A673 (cell line): ENCODE results near the gene PPIG. TPM values are rescaled to one million over a fixed set of nuclear protein-coding genes. Genes with fewer than 3 reads are reported as not detected.
"Not testable (repeated sequence)": the region's sequence is repeated elsewhere in the genome, so short reads cannot be mapped to it uniquely, and the experiment has no call there.

Experiments
- BruUV-seq: library from RNA; stranded (reverse); fragments of 400-500 nt; replicated peaks from 2 replicates; lab custom pipeline; 2021; lab: Mats Ljungman, UMichigan
- CTCF ChIA-PET: fragments of 300-600 bp; sonication (Branson Sonifier 250); formaldehyde crosslinking; loops from one replicate; lab custom pipeline; 2022; ENCODE audit warnings: antibody characterized with exemption; lab: Charles Lee
- POLR2A ChIA-PET: fragments of 300-600 bp; sonication (Branson Sonifier 250); formaldehyde crosslinking; loops from one replicate; lab custom pipeline; 2022; ENCODE audit warnings: antibody characterized with exemption; ENCODE audit not compliant: low non-redundant PET; lab: Charles Lee
- DNase-seq: peaks from one replicate; pipeline ENCODE4 v3.0.0-alpha.2; 2015; ENCODE audit warnings: low spot score
- H3K27ac ChIP-seq: fragments of 200-600 bp; sonication (generic); 2 replicates; pipeline ENCODE4 v1.5.1; 2016; ENCODE audit warnings: mixed run types, low read depth, mild to moderate bottlenecking, mixed read lengths, antibody characterized with exemption, low read length; ENCODE audit not compliant: poor library complexity, severe bottlenecking
- H3K27me3 ChIP-seq: fragments of 200-600 bp; sonication (generic); replicated peaks from 2 replicates; pipeline ENCODE4 v1.6.1; 2017; ENCODE audit warnings: mixed run types, low read depth, mild to moderate bottlenecking, mixed read lengths, antibody characterized with exemption, low read length; ENCODE audit not compliant: insufficient read depth, poor library complexity
- H3K36me3 ChIP-seq: fragments of 200-600 bp; sonication (generic); 2 replicates; pipeline ENCODE4 v1.6.1; 2016; ENCODE audit warnings: mixed run types, mild to moderate bottlenecking, mixed read lengths, antibody characterized with exemption, low read length; ENCODE audit not compliant: insufficient read depth, poor library complexity, severe bottlenecking
- H3K4me1 ChIP-seq: fragments of 200-600 bp; sonication (generic); 2 replicates; pipeline ENCODE4 v1.6.1; 2017; ENCODE audit warnings: mixed run types, mild to moderate bottlenecking, mixed read lengths, antibody characterized with exemption, low read length; ENCODE audit not compliant: insufficient read depth, poor library complexity, severe bottlenecking
- H3K4me3 ChIP-seq: fragments of 200-600 bp; sonication (generic); 2 replicates; pipeline ENCODE4 v1.5.1; 2016; ENCODE audit warnings: low read depth, mixed run types, mild to moderate bottlenecking, mixed read lengths, low read length; ENCODE audit not compliant: poor library complexity, severe bottlenecking
- H3K9me3 ChIP-seq: fragments of 200-600 bp; sonication (generic); 2 replicates; pipeline ENCODE4 v1.6.1; 2016; ENCODE audit warnings: mixed run types, low read depth, mild to moderate bottlenecking, mixed read lengths, antibody characterized with exemption, low read length; ENCODE audit not compliant: poor library complexity, severe bottlenecking
- EZH2 ChIP-seq: fragments of 200-600 bp; sonication (generic); IDR thresholded peaks from 2 replicates; pipeline ENCODE4 v1.6.1; 2017; ENCODE audit warnings: borderline replicate concordance, low read depth, mild to moderate bottlenecking, mixed read lengths, antibody characterized with exemption, low read length; ENCODE audit not compliant: poor library complexity, severe bottlenecking
- intact Hi-C: fragments of 100-400 bp; cut with micrococcal nuclease; formaldehyde crosslinking; loops from one replicate; pipeline ENCODE4 v1.10.0; 2022; ENCODE audit not compliant: unreplicated experiment
- total RNA-seq: library from RNA; stranded (reverse); gene quantifications from 2 replicates; pipeline ENCODE4 v1.2.3, GENCODE V29; 2021
- TF ChIP-seq, protein P1 (sequence below): fragments of 300-800, 200-600 bp; sonication (generic); conservative IDR thresholded peaks from 2 replicates; pipeline ENCODE4 v1.5.1; 2017; ENCODE audit warnings: low read depth, mild to moderate bottlenecking, antibody characterized with exemption, low read length, moderate library complexity, mixed read lengths

Gene PPIG
- total RNA-seq, 1 experiment from 2014 or later = 69.8 TPM

DNA sequence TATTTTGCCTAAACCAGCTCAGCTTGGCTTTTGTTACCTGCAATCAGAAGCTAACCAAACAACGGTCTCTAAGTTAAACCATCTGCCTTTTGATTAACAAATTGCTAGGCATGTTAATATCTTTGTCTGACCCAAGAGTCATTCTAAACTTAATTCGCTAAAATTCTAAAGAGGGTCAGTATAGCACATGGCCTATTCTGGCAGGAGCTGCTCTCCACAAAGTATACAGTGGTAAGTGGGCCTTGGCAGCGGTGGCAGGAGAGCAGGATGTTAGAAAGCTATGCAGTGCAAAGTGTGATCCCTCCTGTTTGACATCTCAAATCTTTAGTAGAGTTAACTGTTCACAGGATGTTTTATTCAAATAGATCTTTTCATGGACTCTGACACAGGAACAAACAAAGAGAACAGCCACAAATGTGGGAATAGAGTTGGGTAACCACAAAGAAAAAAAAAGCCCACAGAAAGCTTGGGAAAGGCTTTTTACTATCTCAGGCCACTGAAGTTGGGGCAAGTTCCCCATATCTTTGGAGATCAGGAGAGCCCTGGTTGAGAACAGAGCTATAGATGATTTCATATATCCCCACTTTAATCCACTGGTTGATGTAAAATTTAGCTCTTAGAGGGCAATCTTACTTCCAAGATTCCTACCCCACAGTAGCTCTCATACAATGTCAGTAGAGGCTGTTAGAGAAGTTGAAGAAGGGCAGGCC is 99.4 kb downstream of the PPIG start:
- no TSS peak for BruUV-seq
- H3K4me1 ChIP-seq = no peaks in the 10 kb centered on the region
- H3K27ac ChIP-seq = no peak overlapping the region
- ChIA-PET POLR2A (no interaction called here), CTCF (no interaction called here)
- no peaks in the 10 kb centered on the region for H3K27me3 ChIP-seq
- H3K36me3 ChIP-seq = no peaks in the 10 kb centered on the region
- TF ChIP-seq EZH2 = no peak
- TF ChIP-seq, protein P1, sequence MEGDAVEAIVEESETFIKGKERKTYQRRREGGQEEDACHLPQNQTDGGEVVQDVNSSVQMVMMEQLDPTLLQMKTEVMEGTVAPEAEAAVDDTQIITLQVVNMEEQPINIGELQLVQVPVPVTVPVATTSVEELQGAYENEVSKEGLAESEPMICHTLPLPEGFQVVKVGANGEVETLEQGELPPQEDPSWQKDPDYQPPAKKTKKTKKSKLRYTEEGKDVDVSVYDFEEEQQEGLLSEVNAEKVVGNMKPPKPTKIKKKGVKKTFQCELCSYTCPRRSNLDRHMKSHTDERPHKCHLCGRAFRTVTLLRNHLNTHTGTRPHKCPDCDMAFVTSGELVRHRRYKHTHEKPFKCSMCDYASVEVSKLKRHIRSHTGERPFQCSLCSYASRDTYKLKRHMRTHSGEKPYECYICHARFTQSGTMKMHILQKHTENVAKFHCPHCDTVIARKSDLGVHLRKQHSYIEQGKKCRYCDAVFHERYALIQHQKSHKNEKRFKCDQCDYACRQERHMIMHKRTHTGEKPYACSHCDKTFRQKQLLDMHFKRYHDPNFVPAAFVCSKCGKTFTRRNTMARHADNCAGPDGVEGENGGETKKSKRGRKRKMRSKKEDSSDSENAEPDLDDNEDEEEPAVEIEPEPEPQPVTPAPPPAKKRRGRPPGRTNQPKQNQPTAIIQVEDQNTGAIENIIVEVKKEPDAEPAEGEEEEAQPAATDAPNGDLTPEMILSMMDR = no peak
- H3K9me3 ChIP-seq = no peaks in the 10 kb centered on the region
- intact Hi-C loops = no loop called here
- H3K4me3 ChIP-seq = no peak overlapping the region
- DNase-seq = no peak

DNA sequence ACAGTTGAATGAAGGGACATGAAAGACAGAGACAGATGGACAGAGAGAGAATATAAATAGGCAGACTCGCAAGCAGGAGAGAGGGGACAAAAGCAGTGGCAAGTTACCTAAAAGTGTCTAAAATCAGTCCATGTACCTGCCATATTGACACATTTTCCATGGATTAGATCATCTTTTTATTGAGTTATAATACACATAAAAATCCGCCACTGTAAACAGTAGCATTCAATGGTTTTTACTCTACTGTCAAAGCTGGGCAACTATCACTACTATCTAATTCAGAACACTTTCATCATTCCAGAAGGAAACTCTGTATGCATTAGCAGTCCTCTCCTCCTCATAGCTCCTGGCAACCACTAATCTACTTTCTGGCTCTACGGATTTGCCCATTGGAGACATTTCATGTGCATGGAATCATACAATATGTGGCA is 100.0 kb downstream of the PPIG start:
- CTCF ChIA-PET = no interaction called here
- no peaks in the 10 kb centered on the region for H3K9me3 ChIP-seq
- POLR2A ChIA-PET = no interaction called here
- H3K27me3 ChIP-seq = no peaks in the 10 kb centered on the region
- no peaks in the 10 kb centered on the region for H3K4me1 ChIP-seq
- no peaks in the 10 kb centered on the region for H3K36me3 ChIP-seq
- BruUV-seq = no TSS peak
- H3K4me3 ChIP-seq = no peak overlapping the region
- no peak for TF ChIP-seq EZH2
- TF ChIP-seq, protein P1 = no peak
- H3K27ac ChIP-seq = no peak overlapping the region
- intact Hi-C loops = no loop called here
- no peak for DNase-seq

DNA sequence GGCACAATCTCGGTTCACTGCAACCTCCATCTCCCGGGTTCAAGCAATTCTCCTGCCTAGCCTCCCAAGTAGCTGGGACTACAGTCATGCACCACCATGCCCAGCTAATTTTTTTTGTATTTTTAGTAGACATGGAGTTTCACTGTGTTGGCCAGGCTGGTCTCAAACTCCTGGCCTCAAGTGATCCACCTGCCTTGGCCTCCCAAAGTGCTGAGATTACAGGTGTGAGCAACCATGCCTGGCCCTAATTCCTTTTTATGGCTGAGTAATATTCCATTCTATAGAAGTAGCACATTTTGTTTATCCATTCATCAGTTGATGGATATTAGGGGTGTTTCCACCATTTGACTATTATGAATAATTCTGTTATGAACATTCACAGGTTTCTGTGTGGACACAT is 100.6 kb downstream of the PPIG start:
- H3K4me3 ChIP-seq, H3K27ac ChIP-seq, H3K27me3 ChIP-seq, H3K36me3 ChIP-seq, H3K4me1 ChIP-seq, CTCF ChIA-PET, POLR2A ChIA-PET, H3K9me3 ChIP-seq, intact Hi-C loops, BruUV-seq, DNase-seq: not testable (repeated sequence)

DNA sequence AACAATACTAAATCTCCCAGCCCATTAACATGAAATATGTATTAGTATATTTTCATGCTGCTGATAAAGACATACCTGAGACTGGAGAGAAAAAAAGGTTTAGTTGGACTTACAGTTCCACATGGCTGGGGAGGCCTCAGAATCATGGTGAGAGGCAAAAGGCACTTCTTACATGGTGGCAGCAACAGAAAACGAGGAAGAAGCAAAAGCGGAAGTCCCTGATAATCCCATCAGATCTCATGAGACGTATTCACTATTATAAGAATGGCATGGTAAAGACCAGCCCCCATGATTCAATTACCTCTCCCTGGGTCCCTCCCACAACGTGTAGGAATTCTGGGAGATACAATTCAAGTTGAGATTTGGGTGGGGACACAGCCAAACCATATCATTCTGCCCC is 102.7 kb downstream of the PPIG start:
- POLR2A ChIA-PET, CTCF ChIA-PET, H3K27ac ChIP-seq, H3K9me3 ChIP-seq, H3K4me1 ChIP-seq, BruUV-seq, H3K27me3 ChIP-seq, H3K4me3 ChIP-seq, DNase-seq, H3K36me3 ChIP-seq, intact Hi-C loops: not testable (repeated sequence)

DNA sequence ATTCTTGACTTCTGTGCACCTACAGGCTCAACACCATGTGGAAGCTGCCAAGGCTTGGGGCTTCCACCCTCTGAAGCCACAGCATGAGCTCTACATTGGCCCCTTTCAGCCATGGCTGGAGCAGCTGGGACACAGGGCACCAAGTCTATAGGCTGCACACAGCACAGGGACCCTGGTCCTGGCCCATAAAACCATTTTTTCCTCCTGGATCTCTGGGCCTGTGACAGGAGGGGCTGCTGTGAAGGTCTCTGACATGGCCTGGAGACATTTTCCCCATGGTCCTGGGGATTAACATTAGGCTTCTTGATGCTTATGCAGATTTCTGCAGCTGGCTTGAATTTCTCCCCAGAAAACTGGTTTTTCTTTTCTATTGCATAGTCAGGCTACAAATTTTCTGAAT is 103.8 kb downstream of the PPIG start:
- H3K9me3 ChIP-seq, H3K27ac ChIP-seq, CTCF ChIA-PET, BruUV-seq, intact Hi-C loops, POLR2A ChIA-PET, DNase-seq, H3K4me3 ChIP-seq, H3K4me1 ChIP-seq, H3K27me3 ChIP-seq, H3K36me3 ChIP-seq: not testable (repeated sequence)
